ENCODE measurements around the gene ARHGEF33. TPM values are rescaled to one million over a fixed set of nuclear protein-coding genes. Genes with fewer than 3 reads are reported as not detected.

Gene ARHGEF33
- total and polyA plus RNA-seq, 2 of the 13 experiments (the other 11 are each of a cell fraction or from before 2014, with no cell fraction given), result 0.04 TPM; not detected in 1

- Histone ChIP-seq H3K4me1 (ENCODE audit: insufficient read depth, low read length) (no peaks in the 10 kb centered on the region), H3K4me2 (ENCODE audit: low read depth, low read length) (no peak overlapping the region), H2AFZ (ENCODE audit: low read length) (no peak overlapping the region), H3K9me3 (ENCODE audit: low read length) (no peaks in the 10 kb centered on the region), H3K27me3 (ENCODE audit: control insufficient read depth in 1 of 2, insufficient read depth in 2 of 2, low read length in 2 of 2) (no peaks in the 10 kb centered on the region), H3K4me3 (replicated peaks in 1 of 3; ENCODE audit: insufficient read depth in 1 of 3, low read depth in 2 of 3, low read length in 3 of 3) (no peak overlapping the region), H3K27ac (ENCODE audit: extremely low read length, insufficient read depth, low read length) (no peak overlapping the region), H4K20me1 (ENCODE audit: insufficient read depth, low read length) (no peaks in the 10 kb centered on the region; the same call in 1 of the 2 replicates), H3K36me3 (replicated peaks in 1 of 2; ENCODE audit: control insufficient read depth in 1 of 2, insufficient read depth in 2 of 2, low read length in 2 of 2) (peaks cover 4 to 16% of the 10 kb centered on the region in 2 experiments), H3K9ac (ENCODE audit: insufficient read depth, low read depth, low read length) (no peak overlapping the region), H3K79me2 (ENCODE audit: insufficient read depth, low read length) (no peaks in the 10 kb centered on the region)
- intact Hi-C loops (cut with micrococcal nuclease; ENCODE audit: unreplicated experiment), result loop anchor here (5.0 kb wide), 1 partner anchor 71 kb away; no protein-coding TSS in a partner anchor
- FAIRE-seq (no peak), DNase-seq (ENCODE audit: low spot score) (no peak), ATAC-seq (no peak)
- WGBS (ENCODE audit: low lambda C conversion rate), result 98% methylated on average over 4 of the region's 4 CpGs
- ChIA-PET CTCF (ENCODE audit: low intra/inter-chr PET ratio, low total read pairs) (no interaction called here), POLR2A (no interaction called here)
- in situ Hi-C loops (cut with HindIII; ENCODE audit: extremely low pct_ligation_motif_present, low pct_unique_long_range_greater_than_20kb), result no loop called here
- TF ChIP-seq NFIC (IDR thresholded peaks at IDR 0.05; ENCODE audit: low read length), result no peak
- no peak for TF ChIP-seq IKZF4 (CRISPR knock-in tag; IDR thresholded peaks at IDR 0.05; ENCODE audit: borderline replicate concordance, low read depth, not compliant biosample characterization)
- no peak for TF ChIP-seq ZNF841 (CRISPR knock-in tag; IDR thresholded peaks at IDR 0.05; ENCODE audit: borderline replicate concordance)
- no peak for TF ChIP-seq ZSCAN20 (CRISPR knock-in tag; IDR thresholded peaks at IDR 0.05; ENCODE audit: borderline replicate concordance)
- TF ChIP-seq ARNT (IDR thresholded peaks at IDR 0.05), result no peak
- no peak for TF ChIP-seq BCLAF1 (IDR thresholded peaks at IDR 0.05)
- no peak for TF ChIP-seq ZNF546 (CRISPR knock-in tag; conservative IDR thresholded peaks at IDR 0.05)
- BruUV-seq (replicated peaks), result no TSS peak
These were observed 129.0 kb downstream of the ARHGEF33 start for GRCh38 chr2:39018638-39019037.
